GM12864 (cell line): ENCODE data around the gene PPP1R12B.
"Not testable (repeated sequence)": the region's sequence is repeated elsewhere in the genome, so short reads cannot be mapped to it uniquely, and the experiment has no call there.

Experiments used
- DNase-seq: peaks from one replicate; pipeline ENCODE4 v3.0.0-alpha.2; 2011; ENCODE audit warnings: low read depth
- H3K4me3 ChIP-seq: 2 replicates; pipeline ENCODE4 v1.5.1; 2011; ENCODE audit warnings: mild to moderate bottlenecking, low read depth, low read length, control low read depth
- TF ChIP-seq, protein P1 (sequence below): IDR thresholded peaks from 2 replicates; pipeline ENCODE4 v1.5.1; 2011; ENCODE audit warnings: low read depth, mild to moderate bottlenecking, moderate library complexity, low read length, control low read depth, inconsistent platforms; ENCODE audit errors: missing control alignments

Gene PPP1R12B

GRCh38 chr1:202624088-202624780, 275.7 kb downstream of the PPP1R12B start:
- no peak overlapping the region for H3K4me3 ChIP-seq
- DNase-seq: no peak

DNA sequence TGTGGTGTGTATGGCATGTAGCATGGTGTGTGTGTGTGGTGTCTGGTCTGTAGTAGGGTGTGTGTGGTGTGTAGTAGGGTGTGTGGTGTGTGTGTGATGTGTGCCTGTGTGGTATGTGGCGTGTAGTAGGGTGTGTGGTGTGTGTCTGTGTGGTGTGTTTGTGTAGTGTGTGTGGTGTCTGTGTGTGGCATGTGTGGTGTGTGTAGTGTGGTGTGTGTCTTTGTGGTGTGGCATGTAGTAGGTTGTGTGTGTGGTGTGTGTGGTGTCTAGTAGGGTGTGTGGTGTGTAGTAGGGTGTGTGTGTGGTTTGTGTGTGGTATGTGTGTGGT, 276.2 kb downstream of the PPP1R12B start:
- H3K4me3 ChIP-seq: no peak overlapping the region
- no peak for DNase-seq
- TF ChIP-seq, protein P1, sequence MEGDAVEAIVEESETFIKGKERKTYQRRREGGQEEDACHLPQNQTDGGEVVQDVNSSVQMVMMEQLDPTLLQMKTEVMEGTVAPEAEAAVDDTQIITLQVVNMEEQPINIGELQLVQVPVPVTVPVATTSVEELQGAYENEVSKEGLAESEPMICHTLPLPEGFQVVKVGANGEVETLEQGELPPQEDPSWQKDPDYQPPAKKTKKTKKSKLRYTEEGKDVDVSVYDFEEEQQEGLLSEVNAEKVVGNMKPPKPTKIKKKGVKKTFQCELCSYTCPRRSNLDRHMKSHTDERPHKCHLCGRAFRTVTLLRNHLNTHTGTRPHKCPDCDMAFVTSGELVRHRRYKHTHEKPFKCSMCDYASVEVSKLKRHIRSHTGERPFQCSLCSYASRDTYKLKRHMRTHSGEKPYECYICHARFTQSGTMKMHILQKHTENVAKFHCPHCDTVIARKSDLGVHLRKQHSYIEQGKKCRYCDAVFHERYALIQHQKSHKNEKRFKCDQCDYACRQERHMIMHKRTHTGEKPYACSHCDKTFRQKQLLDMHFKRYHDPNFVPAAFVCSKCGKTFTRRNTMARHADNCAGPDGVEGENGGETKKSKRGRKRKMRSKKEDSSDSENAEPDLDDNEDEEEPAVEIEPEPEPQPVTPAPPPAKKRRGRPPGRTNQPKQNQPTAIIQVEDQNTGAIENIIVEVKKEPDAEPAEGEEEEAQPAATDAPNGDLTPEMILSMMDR: no peak

More at GRCh38 chr1:202624088-202624780, 275.7 kb downstream of the PPP1R12B start:
- TF ChIP-seq, protein P1: no peak

DNA sequence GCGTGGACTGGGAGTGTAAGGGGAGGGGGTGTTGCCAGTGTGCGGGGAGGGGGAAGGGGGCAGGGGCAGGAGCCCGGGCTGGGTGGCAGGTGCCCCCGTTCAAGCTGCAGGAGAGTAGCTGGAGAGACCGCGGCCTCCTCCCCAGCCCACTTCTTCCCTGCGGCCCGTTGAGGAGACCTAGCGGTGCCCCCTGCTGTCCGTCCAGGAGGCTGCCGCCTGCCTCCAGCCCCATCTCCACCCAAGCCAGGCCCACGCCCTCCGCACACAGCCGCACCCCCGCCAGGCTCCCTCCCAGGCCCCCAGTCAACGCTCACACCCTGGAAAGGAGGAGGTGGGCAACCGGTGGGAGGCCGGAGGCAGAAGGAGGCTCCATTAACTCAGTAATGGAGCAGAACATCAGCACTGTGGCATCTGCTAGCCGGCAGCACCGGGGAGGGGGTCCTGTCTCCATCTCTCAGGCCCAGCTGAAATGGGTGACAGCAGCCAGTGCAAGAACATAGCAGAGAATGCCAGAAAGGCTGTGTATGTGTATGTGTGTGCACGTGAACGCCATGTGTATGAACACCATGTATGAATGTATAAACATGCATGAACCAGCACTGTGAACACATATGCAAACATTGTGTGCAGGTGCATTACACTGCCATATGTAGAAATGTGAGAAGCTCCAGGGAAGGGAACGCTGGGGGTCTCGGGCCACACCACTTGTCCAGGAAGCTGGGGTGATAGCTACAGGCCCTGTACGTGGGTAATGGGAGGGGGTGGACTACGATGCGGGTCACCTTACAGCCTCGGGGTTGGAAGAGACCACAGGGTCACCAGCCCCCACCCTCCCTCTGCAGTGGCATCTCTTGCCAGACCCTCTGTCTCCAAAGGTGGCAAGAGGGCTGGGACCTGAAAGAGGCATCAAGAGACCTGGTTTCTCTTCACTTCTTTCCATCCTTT, 277.2 kb downstream of the PPP1R12B start:
- DNase-seq: peak; percentile 19
- TF ChIP-seq, protein P1: peak; percentile 72
- no peak overlapping the region for H3K4me3 ChIP-seq

- not testable (repeated sequence) for DNase-seq, H3K4me3 ChIP-seq
Observed at GRCh38 chr1:202627036-202627435, 278.5 kb downstream of the PPP1R12B start.

DNA sequence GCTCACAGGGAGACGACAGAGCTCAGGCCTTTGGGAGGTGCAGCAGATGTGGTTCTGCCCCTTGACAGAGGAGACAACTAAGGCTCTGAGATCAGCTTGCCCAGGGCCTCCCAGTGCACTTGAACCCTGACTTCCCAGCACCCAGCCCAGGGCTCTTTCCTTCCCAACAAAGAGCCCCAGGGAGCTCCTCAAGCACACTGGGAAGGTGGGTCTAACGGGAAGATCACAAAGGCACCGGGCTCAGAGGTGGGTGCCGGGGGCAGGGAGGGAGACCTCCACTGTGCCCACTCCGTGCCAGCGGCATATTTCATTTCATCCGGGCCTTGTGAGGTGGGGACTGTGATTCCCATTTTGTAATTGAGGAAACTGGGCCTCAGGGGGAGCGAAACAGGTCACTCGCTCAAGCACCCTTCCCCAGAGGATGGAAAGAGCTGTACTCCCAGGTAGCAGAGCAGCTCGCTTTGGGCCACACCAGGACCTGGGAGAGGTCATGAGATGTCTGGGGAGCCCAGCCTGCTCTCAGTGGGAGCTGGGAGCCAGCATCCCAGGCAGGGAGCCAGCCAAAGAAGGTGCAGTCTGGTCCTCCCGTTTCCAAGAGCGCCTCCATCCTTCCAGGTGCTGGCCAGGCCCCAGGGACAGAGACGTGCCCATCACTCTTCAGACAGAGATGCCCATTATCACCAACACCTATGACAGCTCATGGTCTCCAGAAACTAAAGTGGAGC, 279.5 kb downstream of the PPP1R12B start:
- TF ChIP-seq, protein P1: no peak
- DNase-seq: no peak
- no peak overlapping the region for H3K4me3 ChIP-seq

- no peak overlapping the region for H3K4me3 ChIP-seq
- TF ChIP-seq, protein P1: no peak
- no peak for DNase-seq
Observed at GRCh38 chr1:202628646-202629215, 280.2 kb downstream of the PPP1R12B start.

DNA sequence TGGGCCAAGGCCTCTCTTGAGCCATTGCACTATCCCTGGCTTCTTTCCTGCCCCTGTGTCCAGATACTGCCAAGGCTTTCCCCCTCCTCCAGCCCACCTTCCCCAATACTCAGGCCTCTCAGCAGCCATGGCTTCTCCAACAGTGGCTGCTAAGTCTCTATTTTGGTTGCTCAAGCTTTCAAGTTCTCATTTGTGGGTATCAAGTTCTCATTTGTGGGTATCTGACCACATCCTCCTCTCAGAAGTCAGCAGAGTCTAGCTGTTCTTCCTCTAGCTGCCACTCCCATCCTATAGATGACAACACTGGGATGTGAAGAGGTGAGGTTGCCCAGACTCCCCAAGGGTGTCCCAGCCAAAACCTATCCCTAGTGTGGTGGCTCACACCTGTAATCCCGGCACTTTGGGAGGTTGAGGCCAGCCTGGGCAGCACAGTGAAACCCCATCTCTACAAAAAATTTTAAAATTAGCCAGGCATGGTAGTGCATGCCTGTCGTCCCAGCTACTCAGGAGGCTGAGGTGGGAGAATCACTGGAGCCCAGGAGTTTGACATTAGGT, 280.8 kb downstream of the PPP1R12B start:
- not testable (repeated sequence) for H3K4me3 ChIP-seq
- DNase-seq: peak; percentile 31

- not testable (repeated sequence) for DNase-seq, H3K4me3 ChIP-seq
Observed at GRCh38 chr1:202630096-202630495, 281.6 kb downstream of the PPP1R12B start.
